ENCODE data around the gene TLCD3A.
"Not testable (repeated sequence)": the region's sequence is repeated elsewhere in the genome, so short reads cannot be mapped to it uniquely, and the experiment has no call there.

TLCD3A gene

GRCh38 chr17:708132-708531 lies 24.3 kb upstream of the TLCD3A start:
- FAIRE-seq, result no peak

GRCh38 chr17:718075-718474 lies 14.3 kb upstream of the TLCD3A start:
- FAIRE-seq, result no peak

GRCh38 chr17:720706-721539 lies 11.5 kb upstream of the TLCD3A start:
- FAIRE-seq, result no peak

GRCh38 chr17:721540-721937 lies 10.9 kb upstream of the TLCD3A start:
- FAIRE-seq, result no peak

- no peak for FAIRE-seq
These were observed 7.3 kb upstream of the TLCD3A start for GRCh38 chr17:725084-725483.

GRCh38 chr17:725746-726145 lies 6.7 kb upstream of the TLCD3A start:
- no peak for FAIRE-seq

GRCh38 chr17:726271-726919 lies 6.0 kb upstream of the TLCD3A start:
- no peak for FAIRE-seq

- no peak for FAIRE-seq
These were observed 3.5 kb upstream of the TLCD3A start for GRCh38 chr17:728911-729310.

GRCh38 chr17:731644-732066 lies 741 bp upstream of the TLCD3A start:
- no peak for FAIRE-seq

GRCh38 chr17:732902-733720 lies 715 bp downstream of the TLCD3A start:
- FAIRE-seq, result no peak

- FAIRE-seq, result no peak
These were observed 1.3 kb downstream of the TLCD3A start for GRCh38 chr17:733743-734142.

- FAIRE-seq, result no peak
These were observed 5.2 kb downstream of the TLCD3A start for GRCh38 chr17:737561-738113.

GRCh38 chr17:740240-741017 lies 8.0 kb downstream of the TLCD3A start:
- FAIRE-seq, result no peak

GRCh38 chr17:742147-742793 lies 9.9 kb downstream of the TLCD3A start:
- no peak for FAIRE-seq

GRCh38 chr17:743139-743538 lies 10.7 kb downstream of the TLCD3A start:
- FAIRE-seq, result no peak

- FAIRE-seq, result no peak
These were observed 12.5 kb downstream of the TLCD3A start for GRCh38 chr17:744937-745336.

GRCh38 chr17:745406-745805 lies 13.0 kb downstream of the TLCD3A start:
- no peak for FAIRE-seq

- FAIRE-seq, result no peak
These were observed 13.8 kb downstream of the TLCD3A start for GRCh38 chr17:746181-746580.

- FAIRE-seq, result no peak
These were observed 14.6 kb downstream of the TLCD3A start for GRCh38 chr17:746783-747629.

GRCh38 chr17:748604-749003 lies 16.2 kb downstream of the TLCD3A start:
- not testable (repeated sequence) for FAIRE-seq

GRCh38 chr17:749359-749758 lies 17.0 kb downstream of the TLCD3A start:
- FAIRE-seq, result not testable (repeated sequence)

All from endometrium (tissue), 2 donors.